Fibroblast of villous mesenchyme (primary cell): ENCODE results near the gene DLG1. TPM values are rescaled to one million over a fixed set of nuclear protein-coding genes. Genes with fewer than 3 reads are reported as not detected.

Source experiments
- DNase-seq: peaks from one replicate; pipeline ENCODE4 v3.0.0-alpha.2; 2010; ENCODE audit warnings: low read depth
- H3K4me3 ChIP-seq: 2 replicates; pipeline ENCODE4 v1.5.1; 2011; ENCODE audit warnings: low read depth, mild to moderate bottlenecking, low read length
- CTCF ChIP-seq: IDR thresholded peaks from 2 replicates; pipeline ENCODE4 v1.5.1; 2012; ENCODE audit warnings: low read depth, mild to moderate bottlenecking, low read length; ENCODE audit not compliant: insufficient read depth
- total RNA-seq: library from RNA; depleted of rRNA; stranded (reverse); fragments of >200 nt; gene quantifications from 2 replicates; pipeline ENCODE4 v1.2.3, GENCODE V29; 2012

DLG1 gene
- total RNA-seq, 1 donor: 87.7 TPM

- no peak for TF ChIP-seq CTCF
- no peak for DNase-seq
- H3K4me3 ChIP-seq: no peak overlapping the region
Observed at GRCh38 chr3:197335428-197336132, 37.2 kb upstream of the DLG1 start.

DNA sequence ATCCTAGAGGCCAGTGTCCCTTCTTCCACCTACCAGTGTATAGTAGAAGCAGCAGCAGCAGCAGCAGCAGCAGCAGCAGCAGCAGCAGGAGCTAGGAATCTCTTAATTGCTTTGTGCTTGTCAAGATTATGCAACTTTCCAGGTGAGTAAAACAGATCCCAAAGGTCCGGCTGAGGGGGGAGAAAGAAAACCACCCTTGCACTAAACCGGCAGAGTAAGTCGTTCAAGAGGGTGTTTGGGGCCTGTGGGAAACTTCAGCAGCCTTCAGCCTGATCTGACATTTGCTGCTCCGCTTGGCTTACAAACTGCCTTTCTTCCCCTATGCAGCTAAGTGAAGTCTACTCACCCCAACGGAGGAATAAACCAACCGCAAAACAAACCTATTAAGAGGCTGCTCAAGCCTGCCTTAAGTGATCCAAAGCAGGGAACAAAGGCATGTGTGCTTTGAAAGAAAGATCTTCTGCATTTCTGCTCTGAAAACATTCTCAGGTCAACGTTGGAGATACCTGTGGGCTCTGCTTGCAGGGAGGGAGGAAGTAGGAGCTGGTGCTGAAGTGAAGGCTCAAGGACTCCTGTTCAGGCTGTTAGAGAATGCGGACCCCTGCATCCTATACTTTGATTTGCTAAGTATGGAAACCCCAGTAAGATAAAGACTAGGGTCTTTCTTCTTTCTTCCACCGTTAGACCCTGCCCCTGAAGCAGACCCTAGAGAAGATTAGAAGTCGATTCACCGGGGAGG lies 35.7 kb upstream of the DLG1 start:
- TF ChIP-seq CTCF: no peak
- DNase-seq: no peak
- H3K4me3 ChIP-seq: no peak overlapping the region

DNA sequence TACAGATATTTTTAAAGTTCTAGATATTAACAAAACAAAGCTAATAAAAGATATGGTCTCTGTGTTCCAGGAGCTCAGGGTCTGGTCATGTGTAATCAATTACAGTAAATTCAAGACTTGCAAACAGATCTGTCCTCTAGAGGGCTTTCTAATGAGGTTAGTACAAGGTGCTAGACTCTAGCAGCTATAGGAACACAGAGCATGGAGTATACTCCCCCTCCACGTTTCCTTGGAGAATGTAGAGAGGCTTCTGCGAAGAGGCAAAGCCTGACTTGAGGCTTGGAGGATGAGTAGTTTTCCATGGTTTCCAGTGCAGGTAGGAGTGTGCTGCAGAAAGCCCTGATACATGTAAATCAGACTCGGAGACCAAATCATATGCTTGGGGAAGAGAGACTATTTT lies 32.7 kb upstream of the DLG1 start:
- DNase-seq: peak; percentile 38
- peak; percentile 39 for TF ChIP-seq CTCF
- H3K4me3 ChIP-seq: no peak overlapping the region

DNA sequence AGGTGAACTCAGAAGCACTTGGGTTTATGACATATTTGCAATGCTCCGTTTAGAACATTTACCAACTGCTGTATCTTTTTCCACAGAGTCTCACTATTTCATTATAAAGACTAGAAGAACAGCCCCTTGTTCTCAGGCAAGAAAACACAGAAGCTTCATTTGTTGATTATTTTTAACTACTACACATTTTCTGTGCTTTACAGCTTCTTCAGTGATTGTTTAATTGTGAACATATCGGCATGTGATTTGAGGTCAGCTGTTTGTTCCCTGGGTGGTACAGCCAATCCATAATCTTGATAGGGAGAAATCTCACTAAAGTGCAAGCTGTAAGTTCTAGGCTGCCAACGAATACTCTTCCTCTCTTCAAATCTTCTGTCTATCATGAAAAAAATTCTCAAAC lies 31.0 kb upstream of the DLG1 start:
- no peak for DNase-seq
- TF ChIP-seq CTCF: no peak

DNA sequence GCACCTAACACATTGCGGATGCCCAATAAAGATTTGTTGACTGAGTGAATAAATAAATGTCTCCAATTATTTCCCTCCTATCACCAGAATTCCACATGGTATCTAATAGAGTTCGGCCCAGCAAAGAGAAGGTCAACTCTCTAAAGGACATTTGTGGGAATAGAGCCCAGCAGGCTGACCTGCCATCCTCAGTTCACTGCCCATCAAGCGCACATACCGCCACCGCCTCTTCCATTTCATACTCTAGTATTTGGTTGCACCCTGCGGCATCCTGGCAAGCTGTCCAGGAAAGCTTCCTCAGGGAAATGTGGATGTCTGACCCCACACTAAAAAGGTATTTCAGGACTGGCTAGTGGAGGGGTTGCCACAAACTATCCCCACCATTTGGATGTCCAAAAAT lies 29.8 kb upstream of the DLG1 start:
- no peak for DNase-seq
- no peak overlapping the region for H3K4me3 ChIP-seq
- TF ChIP-seq CTCF: no peak

More for the DNA sequence above, 31.0 kb upstream of the DLG1 start:
- H3K4me3 ChIP-seq: no peak overlapping the region

DNA sequence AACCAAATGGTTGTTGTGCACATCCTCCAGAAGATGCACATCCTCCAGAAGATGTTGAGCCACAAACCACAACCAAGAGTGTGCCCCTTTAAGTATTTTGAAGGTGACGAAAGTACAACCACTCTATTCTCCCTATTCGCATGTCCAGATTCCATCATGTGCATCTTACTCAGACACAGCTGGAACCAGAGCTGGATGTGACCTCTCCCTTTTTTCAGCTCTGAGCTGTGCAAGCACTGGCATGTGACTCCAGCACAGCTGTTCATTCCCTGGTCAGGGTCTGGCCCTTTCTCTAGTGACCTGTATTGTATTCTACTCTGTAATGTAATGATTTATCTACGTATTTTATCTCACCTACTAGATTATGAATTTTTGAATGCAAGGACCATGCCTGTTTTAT lies 29.3 kb upstream of the DLG1 start:
- TF ChIP-seq CTCF: no peak

More for the DNA sequence above, 29.3 kb upstream of the DLG1 start:
- DNase-seq: peak; percentile 44
- no peak overlapping the region for H3K4me3 ChIP-seq
